Fibroblast of peridontal ligament (primary cell): ENCODE measurements around the gene WNT3A.

Source experiments
- DNase-seq: peaks from one replicate; pipeline ENCODE4 v3.0.0-alpha.2; 2010; ENCODE audit errors: extremely low read depth

WNT3A gene

DNA sequence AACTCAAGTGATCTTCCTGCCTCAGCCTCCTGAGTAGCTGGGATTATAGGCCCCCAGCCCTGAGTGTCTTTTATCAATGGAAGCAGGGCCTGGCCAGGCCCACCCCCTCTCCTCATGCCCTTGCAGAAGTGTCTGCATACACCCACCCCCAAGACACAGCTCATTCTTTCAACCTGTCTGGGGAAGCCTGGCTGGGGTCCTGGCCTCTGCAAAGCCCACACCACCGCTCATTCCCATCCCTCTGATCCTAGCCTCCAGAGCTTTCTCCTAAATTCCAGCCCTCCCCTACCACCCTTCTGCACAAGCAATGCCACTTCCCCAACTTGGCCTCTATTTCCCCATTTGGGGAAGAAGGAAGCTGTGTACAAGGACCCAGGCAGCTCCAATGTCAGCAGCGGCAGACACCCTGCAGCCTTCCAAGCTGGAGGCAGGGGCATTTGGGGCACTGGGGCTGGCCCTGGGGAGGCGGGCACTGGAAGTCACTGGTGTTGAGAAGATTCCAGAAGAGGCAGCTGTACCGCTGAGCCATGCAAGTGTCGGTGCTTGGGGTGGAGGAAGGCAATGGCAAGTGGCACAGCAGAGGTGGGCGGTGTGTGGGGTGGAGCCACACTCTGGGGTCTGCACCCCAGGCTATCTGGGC lies 42.0 kb downstream of the WNT3A start:
- no peak for DNase-seq

DNA sequence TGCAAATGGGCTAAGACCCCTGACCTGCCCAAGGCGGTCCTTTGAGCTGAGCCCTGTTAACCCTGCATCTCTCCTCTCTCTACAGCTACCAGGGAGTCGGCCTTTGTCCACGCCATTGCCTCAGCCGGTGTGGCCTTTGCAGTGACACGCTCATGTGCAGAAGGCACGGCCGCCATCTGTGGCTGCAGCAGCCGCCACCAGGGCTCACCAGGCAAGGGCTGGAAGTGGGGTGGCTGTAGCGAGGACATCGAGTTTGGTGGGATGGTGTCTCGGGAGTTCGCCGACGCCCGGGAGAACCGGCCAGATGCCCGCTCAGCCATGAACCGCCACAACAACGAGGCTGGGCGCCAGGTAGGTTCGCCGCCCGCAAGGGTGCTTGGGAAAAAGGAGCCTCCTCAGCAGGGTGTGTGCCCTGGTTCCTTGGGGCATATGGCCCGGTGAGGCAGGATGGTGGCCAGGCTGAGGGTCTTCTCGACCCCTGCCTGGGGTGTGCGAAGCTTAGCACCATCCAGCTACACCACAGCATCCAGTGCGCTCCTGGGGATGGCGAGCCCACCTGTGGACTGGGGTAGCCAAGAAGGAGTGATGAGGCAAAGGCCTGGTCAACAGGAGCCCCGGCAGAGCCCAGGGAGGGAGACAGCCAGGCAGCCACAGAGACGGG lies 43.9 kb downstream of the WNT3A start:
- no peak for DNase-seq

DNA sequence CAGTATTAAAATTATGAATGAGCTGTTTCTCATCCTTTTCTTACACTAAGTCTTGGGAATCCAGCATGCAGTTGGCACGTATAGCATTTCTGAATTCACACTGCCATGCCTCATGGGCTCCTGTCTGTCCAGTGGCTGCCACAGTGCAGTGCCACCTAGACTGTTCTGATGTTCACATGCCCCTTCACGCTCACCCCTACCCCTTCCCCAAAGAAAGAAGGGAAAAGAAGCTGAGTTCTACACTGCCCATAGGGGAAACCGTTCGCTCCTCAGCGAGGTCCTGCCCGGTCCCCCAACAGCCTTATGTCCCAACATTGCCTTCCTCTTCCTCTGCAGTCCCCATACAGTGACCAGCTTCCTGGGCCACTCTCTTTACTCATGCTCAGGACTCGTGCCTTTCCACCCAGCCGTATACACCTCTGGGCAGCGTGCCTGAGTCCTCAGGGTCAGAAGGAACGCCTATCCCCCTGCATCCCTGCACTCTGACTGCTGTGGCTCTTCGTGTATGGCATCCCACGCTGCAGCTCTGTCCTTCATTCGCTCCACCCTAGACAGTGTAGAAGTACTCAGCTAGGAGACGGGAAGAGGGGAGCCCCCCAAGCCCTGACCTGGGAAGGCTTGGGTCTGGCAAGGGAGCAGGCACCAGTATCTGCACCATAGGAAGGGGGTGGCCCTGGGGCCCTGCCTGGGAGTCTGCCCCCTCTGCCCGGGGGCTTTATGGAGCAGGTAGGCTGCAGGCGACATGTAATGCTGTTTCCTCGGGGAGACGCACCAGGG lies 51.6 kb downstream of the WNT3A start:
- no peak for DNase-seq

DNA sequence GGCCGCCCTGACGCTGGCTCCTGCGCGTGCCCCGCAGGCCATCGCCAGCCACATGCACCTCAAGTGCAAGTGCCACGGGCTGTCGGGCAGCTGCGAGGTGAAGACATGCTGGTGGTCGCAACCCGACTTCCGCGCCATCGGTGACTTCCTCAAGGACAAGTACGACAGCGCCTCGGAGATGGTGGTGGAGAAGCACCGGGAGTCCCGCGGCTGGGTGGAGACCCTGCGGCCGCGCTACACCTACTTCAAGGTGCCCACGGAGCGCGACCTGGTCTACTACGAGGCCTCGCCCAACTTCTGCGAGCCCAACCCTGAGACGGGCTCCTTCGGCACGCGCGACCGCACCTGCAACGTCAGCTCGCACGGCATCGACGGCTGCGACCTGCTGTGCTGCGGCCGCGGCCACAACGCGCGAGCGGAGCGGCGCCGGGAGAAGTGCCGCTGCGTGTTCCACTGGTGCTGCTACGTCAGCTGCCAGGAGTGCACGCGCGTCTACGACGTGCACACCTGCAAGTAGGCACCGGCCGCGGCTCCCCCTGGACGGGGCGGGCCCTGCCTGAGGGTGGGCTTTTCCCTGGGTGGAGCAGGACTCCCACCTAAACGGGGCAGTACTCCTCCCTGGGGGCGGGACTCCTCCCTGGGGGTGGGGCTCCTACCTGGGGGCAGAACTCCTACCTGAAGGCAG lies 52.3 kb downstream of the WNT3A start:
- DNase-seq = no peak

DNA sequence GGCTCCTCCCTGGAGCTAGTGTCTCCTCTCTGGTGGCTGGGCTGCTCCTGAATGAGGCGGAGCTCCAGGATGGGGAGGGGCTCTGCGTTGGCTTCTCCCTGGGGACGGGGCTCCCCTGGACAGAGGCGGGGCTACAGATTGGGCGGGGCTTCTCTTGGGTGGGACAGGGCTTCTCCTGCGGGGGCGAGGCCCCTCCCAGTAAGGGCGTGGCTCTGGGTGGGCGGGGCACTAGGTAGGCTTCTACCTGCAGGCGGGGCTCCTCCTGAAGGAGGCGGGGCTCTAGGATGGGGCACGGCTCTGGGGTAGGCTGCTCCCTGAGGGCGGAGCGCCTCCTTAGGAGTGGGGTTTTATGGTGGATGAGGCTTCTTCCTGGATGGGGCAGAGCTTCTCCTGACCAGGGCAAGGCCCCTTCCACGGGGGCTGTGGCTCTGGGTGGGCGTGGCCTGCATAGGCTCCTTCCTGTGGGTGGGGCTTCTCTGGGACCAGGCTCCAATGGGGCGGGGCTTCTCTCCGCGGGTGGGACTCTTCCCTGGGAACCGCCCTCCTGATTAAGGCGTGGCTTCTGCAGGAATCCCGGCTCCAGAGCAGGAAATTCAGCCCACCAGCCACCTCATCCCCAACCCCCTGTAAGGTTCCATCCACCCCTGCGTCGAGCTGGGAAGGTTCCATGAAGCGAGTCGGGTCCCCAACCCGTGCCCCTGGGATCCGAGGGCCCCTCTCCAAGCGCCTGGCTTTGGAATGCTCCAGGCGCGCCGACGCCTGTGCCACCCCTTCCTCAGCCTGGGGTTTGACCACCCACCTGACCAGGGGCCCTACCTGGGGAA lies 53.0 kb downstream of the WNT3A start:
- DNase-seq = no peak

DNA sequence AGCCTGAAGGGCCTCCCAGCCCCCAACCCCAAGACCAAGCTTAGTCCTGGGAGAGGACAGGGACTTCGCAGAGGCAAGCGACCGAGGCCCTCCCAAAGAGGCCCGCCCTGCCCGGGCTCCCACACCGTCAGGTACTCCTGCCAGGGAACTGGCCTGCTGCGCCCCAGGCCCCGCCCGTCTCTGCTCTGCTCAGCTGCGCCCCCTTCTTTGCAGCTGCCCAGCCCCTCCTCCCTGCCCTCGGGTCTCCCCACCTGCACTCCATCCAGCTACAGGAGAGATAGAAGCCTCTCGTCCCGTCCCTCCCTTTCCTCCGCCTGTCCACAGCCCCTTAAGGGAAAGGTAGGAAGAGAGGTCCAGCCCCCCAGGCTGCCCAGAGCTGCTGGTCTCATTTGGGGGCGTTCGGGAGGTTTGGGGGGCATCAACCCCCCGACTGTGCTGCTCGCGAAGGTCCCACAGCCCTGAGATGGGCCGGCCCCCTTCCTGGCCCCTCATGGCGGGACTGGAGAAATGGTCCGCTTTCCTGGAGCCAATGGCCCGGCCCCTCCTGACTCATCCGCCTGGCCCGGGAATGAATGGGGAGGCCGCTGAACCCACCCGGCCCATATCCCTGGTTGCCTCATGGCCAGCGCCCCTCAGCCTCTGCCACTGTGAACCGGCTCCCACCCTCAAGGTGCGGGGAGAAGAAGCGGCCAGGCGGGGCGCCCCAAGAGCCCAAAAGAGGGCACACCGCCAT lies 53.8 kb downstream of the WNT3A start:
- DNase-seq = no peak

DNA sequence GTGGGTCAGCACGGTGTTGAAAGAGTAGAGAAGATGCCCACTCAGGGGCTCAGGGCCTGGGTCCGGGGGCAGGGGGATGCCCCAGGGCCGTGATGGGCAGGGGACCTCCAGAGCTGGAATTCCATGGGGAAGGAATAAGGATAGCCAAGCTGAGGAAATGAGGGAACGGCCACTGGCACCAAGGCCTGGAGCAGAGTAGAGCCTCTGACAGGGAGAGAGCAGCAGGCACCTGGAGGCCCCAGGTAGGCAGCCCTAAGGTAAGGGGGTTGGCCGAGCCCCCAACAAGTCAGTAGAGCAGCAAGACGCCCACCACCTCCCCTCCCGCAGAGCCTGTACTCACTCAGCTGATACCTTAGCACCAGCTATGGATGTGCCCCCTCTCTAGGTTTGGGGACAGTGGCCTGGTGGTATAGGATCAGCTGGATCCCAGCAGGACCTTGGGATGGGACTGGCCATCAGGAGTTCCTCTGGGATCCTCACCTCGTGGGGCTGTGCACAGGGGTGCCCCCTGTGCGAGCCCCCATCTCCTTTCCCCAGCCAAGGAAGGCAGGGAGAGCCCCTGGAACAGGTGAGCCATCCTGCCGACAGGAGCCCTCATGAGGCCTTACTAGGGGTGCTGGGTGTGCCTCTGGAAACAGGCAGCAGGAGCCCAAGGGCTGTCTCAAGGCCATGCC lies 54.8 kb downstream of the WNT3A start:
- no peak for DNase-seq

DNA sequence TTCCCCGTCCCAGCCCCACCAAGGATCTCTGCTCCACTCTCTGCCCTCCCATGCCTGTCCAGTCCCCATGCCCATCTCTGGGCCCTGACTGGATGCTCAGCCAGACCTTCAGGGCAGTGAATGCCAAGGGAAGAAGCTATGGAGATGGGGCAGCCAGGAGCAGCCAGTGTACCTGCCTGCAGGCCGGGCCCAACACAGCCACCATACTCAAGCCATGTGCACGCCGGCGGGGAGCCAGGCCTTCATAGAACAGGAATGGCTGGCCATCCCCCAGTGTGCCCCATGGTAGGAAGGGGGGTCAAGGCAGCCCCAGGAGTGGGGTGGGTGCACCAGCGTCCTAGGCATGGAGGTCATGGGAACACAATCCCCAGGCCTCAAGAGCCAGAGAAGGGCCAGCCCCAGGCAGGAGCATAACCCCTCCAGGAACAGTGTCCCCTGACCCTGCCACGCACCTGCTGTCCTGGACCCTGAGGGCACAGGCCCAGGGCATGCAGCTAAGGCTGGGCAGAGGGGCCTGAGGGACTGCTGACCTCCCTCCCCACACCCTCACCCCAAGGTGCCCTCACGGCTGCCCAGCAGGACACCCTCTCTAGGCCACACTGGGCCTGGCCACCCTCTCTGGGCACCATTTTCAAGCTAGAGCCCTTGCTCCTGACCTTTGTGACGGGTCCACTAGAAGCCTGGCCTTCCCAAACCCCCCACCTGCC lies 55.4 kb downstream of the WNT3A start:
- DNase-seq = no peak

DNA sequence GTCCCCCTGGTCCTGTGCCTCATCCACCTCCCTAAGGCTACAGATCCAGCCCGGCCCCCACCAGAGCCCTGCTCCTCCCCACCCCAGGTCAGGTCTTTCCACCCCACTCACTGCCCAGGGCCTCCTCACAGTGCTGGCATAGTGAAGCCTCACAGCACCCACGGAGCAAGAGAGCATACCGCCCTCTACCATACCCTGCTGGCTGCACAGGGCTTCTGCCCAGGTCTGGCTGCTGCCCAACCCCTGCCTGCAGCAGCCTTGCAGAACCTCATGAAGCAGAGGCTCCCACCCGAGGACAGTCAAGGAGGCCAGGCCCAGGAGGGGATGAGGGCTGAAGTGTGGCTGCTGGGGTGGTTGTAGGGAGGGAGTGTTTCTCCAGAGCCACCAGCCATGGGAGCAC lies 56.0 kb downstream of the WNT3A start:
- DNase-seq = no peak

DNA sequence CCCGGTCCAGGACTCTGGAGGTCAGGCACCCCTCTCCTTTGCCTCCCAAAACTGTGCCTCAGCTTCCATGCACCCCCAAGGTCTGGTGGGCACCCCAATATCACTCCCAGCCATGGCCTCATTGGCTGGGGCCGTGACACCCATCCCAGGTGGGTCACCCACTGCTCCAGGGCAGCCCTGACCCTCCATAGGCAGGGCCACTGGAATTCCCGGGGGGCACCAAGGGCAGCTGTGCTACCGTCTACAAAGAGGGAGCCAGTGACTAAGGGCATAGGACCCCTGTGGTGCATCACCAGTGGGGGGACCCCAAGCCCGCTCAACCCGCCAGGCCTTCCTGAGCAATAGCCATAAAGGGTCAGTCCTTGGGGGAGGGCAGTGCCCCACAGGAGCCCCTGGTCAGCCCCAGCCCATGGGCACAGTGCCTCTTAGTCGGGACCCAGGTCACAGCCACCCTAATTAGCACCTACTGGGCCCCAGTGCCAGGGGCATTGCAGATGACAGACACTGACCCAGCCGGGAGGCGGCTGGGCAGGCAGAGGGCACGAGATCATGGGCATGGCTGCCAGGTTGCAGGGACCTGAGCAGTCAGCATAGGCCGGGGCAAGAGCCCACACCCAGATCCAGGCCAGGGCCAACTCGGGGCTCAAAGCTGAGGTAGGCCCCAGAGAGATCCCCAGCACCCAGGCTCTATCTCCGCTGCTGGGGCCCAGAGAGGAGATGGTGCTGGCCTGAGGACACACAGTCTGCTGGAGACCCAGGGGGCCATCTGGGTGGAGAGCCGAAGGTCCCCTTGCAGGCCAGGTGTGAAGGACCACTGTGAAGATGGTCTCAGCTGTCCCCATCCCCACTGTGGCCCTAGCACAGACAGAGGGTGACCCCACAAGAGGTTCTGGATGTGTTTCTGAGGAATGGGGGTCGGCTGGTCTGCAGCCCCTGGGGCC lies 56.7 kb downstream of the WNT3A start:
- DNase-seq = no peak

DNA sequence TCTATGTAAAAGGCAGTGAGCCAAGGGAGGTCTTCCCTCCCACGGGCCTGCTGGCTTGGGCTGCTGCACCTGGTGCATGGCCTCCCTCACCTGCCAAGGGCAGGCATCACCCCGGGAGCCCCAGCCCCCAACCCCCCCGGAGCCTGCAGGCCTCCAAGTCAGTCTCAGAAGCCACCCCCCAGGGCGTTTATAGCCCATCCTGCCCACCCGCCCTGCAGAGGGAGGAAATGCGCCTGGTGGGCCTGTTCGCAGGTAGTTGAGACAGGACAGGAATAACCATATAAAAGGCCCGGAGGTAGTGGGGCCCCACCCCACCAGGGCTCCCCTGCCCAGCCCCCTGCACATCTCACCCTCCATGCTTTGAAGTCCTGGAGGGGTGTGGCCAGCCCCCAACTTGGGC lies 57.5 kb downstream of the WNT3A start:
- no peak for DNase-seq

DNA sequence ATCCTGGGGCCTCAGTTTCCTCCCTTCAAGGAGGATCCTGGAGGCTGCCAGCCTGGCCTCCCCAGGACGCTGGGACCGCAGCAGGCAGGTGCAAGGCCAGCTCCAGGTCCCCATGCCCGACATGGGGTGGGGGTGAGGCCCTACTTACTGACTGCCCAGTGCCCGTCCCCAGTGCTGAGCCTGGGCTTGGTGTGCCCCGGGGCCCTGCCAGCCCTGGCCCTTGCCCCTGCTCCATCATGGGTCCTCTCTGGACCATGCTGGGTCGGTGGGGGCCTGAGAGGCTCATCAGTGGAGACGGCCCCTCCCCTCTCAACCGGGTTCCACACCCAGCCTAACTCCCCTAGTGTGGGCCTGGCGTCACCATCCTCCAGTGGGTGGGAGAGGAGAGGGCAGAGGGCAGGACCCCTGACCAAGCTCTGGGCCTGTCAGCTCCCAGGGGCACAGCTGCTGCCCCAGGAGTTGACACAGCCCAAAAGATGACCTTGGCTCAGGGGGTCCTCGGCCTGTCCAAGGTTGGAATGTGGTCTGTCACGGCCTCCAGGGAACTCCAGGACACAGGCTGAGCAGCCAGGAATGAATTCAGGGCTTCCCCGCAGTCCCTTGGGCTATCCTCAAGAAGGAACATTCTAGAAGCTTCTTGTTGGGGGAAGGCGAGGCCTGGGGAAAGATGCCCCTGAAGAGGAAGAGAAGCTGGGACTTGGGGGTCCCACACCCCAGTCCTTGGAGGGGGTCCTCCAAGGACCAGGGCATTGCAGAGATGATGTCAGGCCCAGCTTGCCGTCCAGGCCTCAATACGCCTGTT lies 58.1 kb downstream of the WNT3A start:
- no peak for DNase-seq

DNA sequence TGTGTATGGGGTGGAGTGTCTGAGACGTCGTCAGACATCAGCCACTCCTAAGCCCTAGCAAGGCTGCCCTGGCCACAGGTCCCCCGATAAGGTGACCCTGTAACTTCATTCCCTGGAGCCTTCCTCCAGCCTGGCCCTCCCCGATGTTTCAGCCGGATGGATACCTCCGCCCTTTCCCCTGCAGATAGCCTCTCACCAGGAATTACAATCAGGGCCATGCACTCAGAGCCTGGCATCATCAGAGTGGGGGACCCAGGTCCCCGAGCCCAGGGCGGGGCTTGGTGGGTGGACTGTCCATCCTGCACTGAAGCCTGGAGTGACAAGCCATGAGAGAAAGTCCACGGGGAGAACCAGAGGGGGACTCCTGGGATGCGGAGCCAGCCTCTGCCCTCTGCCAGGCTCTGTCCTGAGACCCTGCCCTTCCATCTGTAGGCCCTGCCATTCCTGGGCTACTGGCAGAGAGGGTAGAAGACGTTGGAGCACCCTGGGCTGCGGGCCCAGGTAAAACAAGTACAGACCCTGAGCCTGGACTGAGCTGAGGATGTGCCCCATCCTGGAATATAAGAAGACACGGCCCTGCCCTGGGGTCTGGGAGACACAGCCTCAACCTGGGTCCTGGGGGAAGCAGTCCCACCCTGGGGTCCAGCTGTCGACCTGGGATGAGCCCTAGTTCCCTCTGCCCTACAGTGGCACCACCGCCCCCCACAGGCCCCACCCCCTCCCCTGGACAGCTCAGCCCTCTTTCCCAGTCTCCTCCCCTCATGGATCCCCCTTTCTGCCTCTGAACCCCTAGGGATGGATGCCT lies 58.9 kb downstream of the WNT3A start:
- DNase-seq = no peak

DNA sequence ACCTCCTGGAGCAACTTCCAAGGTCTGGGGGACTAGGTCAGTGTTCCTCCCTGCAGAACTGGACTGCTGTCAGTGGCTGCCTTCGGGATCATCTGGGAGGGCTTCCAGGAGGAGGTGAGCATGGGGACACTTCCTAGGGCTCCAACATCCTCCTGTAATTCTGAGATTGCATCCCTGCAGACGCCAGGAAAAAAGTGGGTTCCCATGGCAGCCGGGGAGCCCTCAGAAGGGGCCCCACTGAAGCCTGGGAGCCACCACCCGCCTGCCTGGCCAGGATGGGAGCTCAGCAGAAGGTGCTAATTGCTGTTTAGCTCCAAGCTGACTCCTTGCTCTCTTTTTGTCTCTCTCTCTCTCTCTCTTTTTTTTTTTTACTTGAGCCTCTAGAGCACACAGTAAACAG lies 59.6 kb downstream of the WNT3A start:
- no peak for DNase-seq

DNA sequence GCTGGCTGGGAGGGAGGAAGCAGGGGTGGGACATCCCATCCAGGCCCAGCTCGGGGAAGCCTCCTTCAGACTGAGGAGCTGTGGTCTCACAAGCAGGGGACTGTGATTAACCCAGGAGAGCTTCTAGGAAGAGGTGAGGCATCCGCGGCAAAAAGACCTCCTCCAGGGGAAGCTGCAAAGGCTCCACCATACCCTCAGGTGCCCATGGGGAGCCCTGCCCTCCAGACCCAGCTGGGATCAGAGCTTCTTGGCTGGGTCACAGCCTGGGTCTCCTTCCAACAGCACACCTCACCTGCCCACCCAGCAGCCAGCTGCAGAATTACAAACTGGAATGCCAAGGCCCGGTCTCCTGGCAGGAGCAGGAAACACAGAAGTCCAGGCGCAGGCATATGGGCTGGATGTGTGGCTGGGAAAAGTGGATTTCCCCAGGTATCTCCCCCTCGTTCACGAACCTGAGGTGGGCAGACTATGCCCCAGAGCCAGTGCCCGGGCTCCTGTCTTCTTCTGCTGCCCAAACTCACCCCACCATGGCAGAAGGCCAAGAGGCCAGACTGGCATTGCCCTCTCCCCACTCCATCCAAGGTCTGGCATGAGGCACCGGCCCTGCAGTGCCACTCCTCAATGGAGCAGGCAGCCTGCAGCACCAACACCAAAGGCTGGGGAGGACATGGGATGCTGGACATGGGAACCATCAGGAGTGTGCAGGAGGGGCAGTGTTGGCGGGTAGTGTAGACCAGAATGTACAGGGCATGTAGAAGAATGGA lies 60.3 kb downstream of the WNT3A start:
- no peak for DNase-seq

DNA sequence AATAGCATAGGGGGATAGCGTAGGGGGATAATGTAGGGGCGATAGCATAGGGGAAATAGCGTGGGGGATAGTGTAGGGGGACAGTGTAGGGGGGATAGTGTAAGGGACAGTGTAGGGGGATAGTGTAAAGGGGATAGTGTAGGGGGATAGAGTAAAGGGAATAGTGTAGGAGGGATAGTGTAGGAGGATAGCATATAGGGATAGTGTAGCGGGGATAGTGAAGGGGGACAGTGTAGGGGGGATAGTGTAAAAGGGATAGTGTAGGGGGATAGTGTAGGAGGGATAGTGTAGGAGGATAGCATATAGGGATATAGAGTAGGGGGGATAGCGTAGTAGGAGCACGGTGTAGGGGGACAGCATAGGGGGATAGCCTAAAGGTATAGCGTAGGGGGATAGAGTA lies 61.6 kb downstream of the WNT3A start:
- DNase-seq = no peak
